ENCODE measurements around the gene ZFYVE28. TPM values are rescaled to one million over a fixed set of nuclear protein-coding genes. Genes with fewer than 3 reads are reported as not detected.

ZFYVE28 gene
- total and polyA plus RNA-seq, 2 of the 8 experiments (the other 6 are each of a cell fraction or from before 2014, with no cell fraction given): 1.7 to 4.9 TPM

DNA sequence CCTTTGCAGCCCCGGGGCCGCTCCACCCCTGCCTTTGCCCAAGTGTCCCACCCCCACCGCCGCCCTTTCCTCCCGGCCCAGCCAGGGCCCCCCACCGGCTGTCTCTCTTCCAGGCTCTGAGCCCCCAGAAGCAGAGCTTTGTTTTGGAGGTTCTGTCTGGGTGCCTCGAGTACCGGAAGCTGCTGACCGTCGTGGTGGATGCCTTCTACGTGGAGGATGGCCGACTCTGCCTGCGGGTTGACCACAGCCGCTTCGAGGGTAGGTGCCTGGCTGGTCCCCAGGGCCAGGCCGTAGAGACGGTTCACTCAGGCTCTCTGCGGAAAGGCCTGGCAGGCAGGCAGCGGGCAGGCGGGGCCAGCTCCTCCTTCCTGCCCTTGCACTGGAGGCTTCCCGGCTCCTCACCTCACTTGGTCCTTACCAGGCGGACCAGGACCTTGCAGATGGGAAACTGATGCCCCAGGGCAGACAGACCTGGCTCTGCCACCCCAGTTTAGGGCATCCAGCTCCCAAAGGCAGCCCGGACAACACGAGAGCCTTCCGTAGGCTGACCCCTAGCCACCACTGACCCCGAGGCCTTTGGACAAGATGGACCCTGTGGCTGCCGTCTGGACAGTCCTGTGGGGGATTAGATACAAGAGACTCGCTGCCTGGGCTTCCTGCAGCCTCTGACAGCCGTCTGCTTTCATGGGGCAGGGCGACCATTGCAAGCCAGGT is 18.5 kb upstream of the ZFYVE28 start:
- Histone ChIP-seq H4K5ac (ENCODE audit: insufficient read length, low read depth, low read length) (no peak overlapping the region), H2AK5ac (ENCODE audit: low read depth, low read length) (no peak overlapping the region), H3K4me1 (replicated peaks in 1 of 4; ENCODE audit: control insufficient read depth in 3 of 4, insufficient read depth in 4 of 4, low read length in 3 of 4) (peaks cover 0 to 7% (median 0%) of the 10 kb centered on the region in 4 experiments; a peak in 5 of 7 replicates), H3K23ac (ENCODE audit: insufficient read length) (no peak overlapping the region), H3K23me2 (ENCODE audit: low read depth, low read length) (no peaks in the 10 kb centered on the region), H4K8ac (ENCODE audit: extremely low read depth, insufficient read depth, low read length) (no peak overlapping the region), H3K79me1 (ENCODE audit: low read depth, low read length) (no peaks in the 10 kb centered on the region), H3K9me3 (ENCODE audit: insufficient read depth in 2 of 2, low read depth in 1 of 2, low read length in 1 of 2) (no peaks in the 10 kb centered on the region), H2BK15ac (ENCODE audit: low read length) (no peak overlapping the region; the same call in 1 of the 2 replicates), H3K14ac (ENCODE audit: insufficient read length) (no peak overlapping the region), H2BK5ac (ENCODE audit: low read depth, low read length) (no peak overlapping the region), H3K36me3 (ENCODE audit: control insufficient read depth in 2 of 4, insufficient read depth in 4 of 4, low read length in 3 of 4) (no peaks in the 10 kb centered on the region), H3K18ac (ENCODE audit: extremely low read depth, low read length) (no peak overlapping the region; the same call in 1 of the 2 replicates), H3K27ac (ENCODE audit: low read depth, low read length) (no peak overlapping the region), H2BK120ac (replicated peaks; ENCODE audit: low read depth, low read length) (no peak overlapping the region), H3K4me3 (ENCODE audit: extremely low read depth in 1 of 4, insufficient read depth in 2 of 4, low read depth in 3 of 4, low read length in 4 of 4) (no peak overlapping the region), H3K9ac (replicated peaks in 1 of 4; ENCODE audit: extremely low read depth in 1 of 4, low read depth in 3 of 4, low read length in 3 of 4) (no peak overlapping the region), H4K91ac (replicated peaks; ENCODE audit: insufficient read length, low read length) (no peak overlapping the region), H3K56ac (replicated peaks; ENCODE audit: insufficient read length, low read depth, low read length) (no peak overlapping the region), H2BK12ac (ENCODE audit: low read depth, low read length) (peak overlapping the region; percentile 60; the same call in 1 of the 2 replicates), H3K4ac (replicated peaks; ENCODE audit: insufficient read length, low read depth, low read length) (no peak overlapping the region), H3K4me2 (ENCODE audit: insufficient read depth in 1 of 2, low read depth in 2 of 2, low read length in 2 of 2) (no peak overlapping the region), H2AFZ (ENCODE audit: low read length) (no peak overlapping the region), H3K79me2 (ENCODE audit: control insufficient read depth in 1 of 2, insufficient read depth in 2 of 2, low read length in 2 of 2) (no peaks in the 10 kb centered on the region), H3K27me3 (replicated peaks in 1 of 4; ENCODE audit: control insufficient read depth in 3 of 4, extremely low read depth in 1 of 4, insufficient read depth in 3 of 4, low read length in 3 of 4) (no peaks in the 10 kb centered on the region), H4K20me1 (replicated peaks in 1 of 2; ENCODE audit: control insufficient read depth in 1 of 2, insufficient read depth in 2 of 2, low read length in 2 of 2) (no peaks in the 10 kb centered on the region), H2BK20ac (ENCODE audit: low read length) (no peak overlapping the region)
- no peak for FAIRE-seq
- WGBS, 2 experiments (ENCODE audit: extremely low coverage in 1 of 2, insufficient coverage in 1 of 2, insufficient read length in 1 of 2, insufficient replicate concordance in 2 of 2, low coverage in 1 of 2, low lambda C conversion rate in 2 of 2, missing lambda C conversion rate in 1 of 2): 93% methylated on average over 23 of the region's 30 CpGs; no CpG with 5 or more reads in 1 of the 2 experiments
- peak in 1 of 2 experiments; percentile 51 for DNase-seq (ENCODE audit: low read depth in 1 of 2, low spot score in 2 of 2)
- ChIA-PET POLR2A (ENCODE audit: partially characterized antibody) (interaction anchor here (0.9 kb wide), 1 partner anchor 32 kb away, joined by 3 read pairs; the partner anchor contains the start of gene RNF4), CTCF (ENCODE audit: partially characterized antibody) (interaction anchor here (1.1 to 4.2 kb wide), 8 partner anchors 10 to 217 kb away, joined by 3 to 20 read pairs (median 6); no protein-coding TSS in a partner anchor)
- TF ChIP-seq EZH2 (IDR thresholded peaks at IDR 0.05; ENCODE audit: low read depth, low read length, severe bottlenecking): no peak

Measured in H1 (cell line).